Endometrial microvascular endothelial cells (primary cell): Measurements from ENCODE around the gene TOX4. TPM values are rescaled to one million over a fixed set of nuclear protein-coding genes. Genes with fewer than 3 reads are reported as not detected.
"Not testable (repeated sequence)": the region's sequence is repeated elsewhere in the genome, so short reads cannot be mapped to it uniquely, and the experiment has no call there.

ENCODE experiments used
- in situ Hi-C: cut with HindIII; loops from 2 replicates; pipeline ENCODE4 v1.10.0; 2017; ENCODE audit warnings: low sequenced_read_pairs, low pct_unique_long_range_greater_than_20kb; ENCODE audit errors: inconsistent ontology term
- total RNA-seq: library from RNA; depleted of rRNA; stranded (reverse); fragments of >200 nt; gene quantifications from one replicate; pipeline ENCODE4 v1.2.3, GENCODE V29; 2015; ENCODE audit errors: inconsistent ontology term

TOX4 gene
- 37.4 TPM for total RNA-seq

- in situ Hi-C loops = no loop called here
Measured at GRCh38 chr14:21476925-21477681, at the start of gene TOX4, which contains the start of gene RAB2B. Gene TOX4, plus strand, starts transcription at chr14:21477195. Its CDS starts 84 bp downstream, at chr14:21477279. Gene RAB2B, minus strand, starts transcription at chr14:21476959. Its CDS starts 87 bp downstream, at chr14:21476872.

- in situ Hi-C loops = no loop called here
Measured at GRCh38 chr14:21428930-21429329, 48.1 kb upstream of the TOX4 start.

- in situ Hi-C loops = no loop called here
Measured at GRCh38 chr14:21431126-21431525, 45.9 kb upstream of the TOX4 start.

- in situ Hi-C loops = no loop called here
Measured at GRCh38 chr14:21436567-21437062, 40.4 kb upstream of the TOX4 start.

GRCh38 chr14:21437063-21437901 lies 39.7 kb upstream of the TOX4 start:
- in situ Hi-C loops = no loop called here

GRCh38 chr14:21440859-21441258 lies 36.1 kb upstream of the TOX4 start:
- in situ Hi-C loops = no loop called here

- in situ Hi-C loops = not testable (repeated sequence)
Measured at GRCh38 chr14:21442657-21443056, 34.3 kb upstream of the TOX4 start.

GRCh38 chr14:21449899-21450216 lies 27.1 kb upstream of the TOX4 start:
- in situ Hi-C loops = no loop called here

- in situ Hi-C loops = no loop called here
Measured at GRCh38 chr14:21454843-21455544, 22.0 kb upstream of the TOX4 start.

- in situ Hi-C loops = no loop called here
Measured at GRCh38 chr14:21455592-21455911, 21.4 kb upstream of the TOX4 start.

GRCh38 chr14:21455912-21456667 lies 20.9 kb upstream of the TOX4 start, which contains the start of gene CHD8:
Gene CHD8, minus strand, starts transcription at chr14:21456123. Its CDS starts 24,480 bp downstream, at chr14:21431643.
- in situ Hi-C loops = no loop called here

GRCh38 chr14:21467616-21468015 lies 9.4 kb upstream of the TOX4 start:
- in situ Hi-C loops = no loop called here

GRCh38 chr14:21475767-21476522 lies 1.1 kb upstream of the TOX4 start:
- in situ Hi-C loops = no loop called here

- in situ Hi-C loops = no loop called here
Measured at GRCh38 chr14:21476523-21476924, 471 bp upstream of the TOX4 start.

GRCh38 chr14:21486640-21487087 lies 9.7 kb downstream of the TOX4 start:
- in situ Hi-C loops = no loop called here

GRCh38 chr14:21494902-21495762 lies 18.1 kb downstream of the TOX4 start:
- in situ Hi-C loops = no loop called here

GRCh38 chr14:21496453-21496852 lies 19.5 kb downstream of the TOX4 start:
- in situ Hi-C loops = no loop called here
